Tibial artery (tissue), 4 donors: ENCODE measurements around the gene CHD6.

Experiments used
- DNase-seq, 2 donors: peaks; one replicate each; pipeline ENCODE4 v3.0.0-alpha.2; 2019
- H3K27ac ChIP-seq, 2 donors: fragments of 200-600 bp; sonication (generic) in 1 of 2; 1 replicate in 1 of 2; 2 replicates in 1 of 2; pipeline ENCODE4 v1.5.1; 2018 to 2019; ENCODE audit warnings: mild to moderate bottlenecking in 1 of 2
- H3K27me3 ChIP-seq, 2 donors: fragments of 200-600 bp; sonication (generic) in 1 of 2; one replicate each; pipeline versions ENCODE4 v1.5.1 to v1.6.0; 2016 to 2019
- H3K36me3 ChIP-seq, 3 donors: fragments of 200-600 bp; sonication (generic) in 2 of 3; one replicate each; pipeline ENCODE4 v1.5.1; 2016 to 2019; ENCODE audit warnings: mild to moderate bottlenecking in 2 of 3
- H3K4me1 ChIP-seq, 4 donors: fragments of 200-600 bp; sonication (generic) in 2 of 4; 1 replicate in 3 of 4; 2 replicates in 1 of 4; pipeline ENCODE4 v1.5.1; 2016 to 2019
- H3K4me3 ChIP-seq, 2 donors: fragments of 200-600 bp; sonication (generic) in 1 of 2; 1 replicate in 1 of 2; 2 replicates in 1 of 2; pipeline ENCODE4 v1.5.1; 2018 to 2019; ENCODE audit warnings: mild to moderate bottlenecking in 2 of 2
- H3K9me3 ChIP-seq, 3 donors: fragments of 200-600 bp; sonication (generic) in 1 of 3; one replicate each; pipeline ENCODE4 v1.5.1; 2016 to 2019
- intact Hi-C: fragments of 100-400 bp; cut with DNase I; formaldehyde crosslinking; loops from one replicate; pipeline ENCODE4 v1.15.0; 2023; ENCODE audit warnings: low total_unique reads
- TF ChIP-seq, protein P1 (sequence below), 2 experiments: fragments of 200-600 bp in 1 of 2; fragments of 450-650 bp in 1 of 2; IDR thresholded peaks; one replicate each; pipeline ENCODE4 v1.5.1; 2017 to 2019; ENCODE audit warnings: antibody characterized with exemption in 2 of 2, mild to moderate bottlenecking in 1 of 2, moderate library complexity in 1 of 2

Gene CHD6

DNA sequence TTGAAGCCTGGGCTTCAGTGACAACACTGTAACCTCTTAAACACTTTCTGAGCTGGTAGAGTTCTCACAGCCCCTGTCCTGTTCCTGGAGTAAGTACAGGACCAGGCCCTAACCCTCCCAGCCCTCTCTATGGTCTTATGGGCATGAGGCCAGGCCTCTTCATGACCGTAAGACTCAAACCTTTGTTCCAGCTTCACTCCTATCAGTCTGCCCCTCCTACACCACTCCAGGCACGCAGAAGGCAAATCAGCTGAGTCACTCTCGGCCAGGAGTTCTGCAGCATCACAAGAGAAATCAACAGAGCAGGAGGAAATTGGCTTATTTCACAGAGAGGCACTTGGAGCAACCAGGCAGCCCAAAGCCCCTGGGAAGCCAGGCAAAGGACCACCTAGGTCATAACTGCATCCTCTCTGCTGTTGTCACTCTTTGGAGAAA lies 25.3 kb upstream of the CHD6 start:
- no peaks in the 10 kb centered on the region for H3K9me3 ChIP-seq
- TF ChIP-seq, protein P1, sequence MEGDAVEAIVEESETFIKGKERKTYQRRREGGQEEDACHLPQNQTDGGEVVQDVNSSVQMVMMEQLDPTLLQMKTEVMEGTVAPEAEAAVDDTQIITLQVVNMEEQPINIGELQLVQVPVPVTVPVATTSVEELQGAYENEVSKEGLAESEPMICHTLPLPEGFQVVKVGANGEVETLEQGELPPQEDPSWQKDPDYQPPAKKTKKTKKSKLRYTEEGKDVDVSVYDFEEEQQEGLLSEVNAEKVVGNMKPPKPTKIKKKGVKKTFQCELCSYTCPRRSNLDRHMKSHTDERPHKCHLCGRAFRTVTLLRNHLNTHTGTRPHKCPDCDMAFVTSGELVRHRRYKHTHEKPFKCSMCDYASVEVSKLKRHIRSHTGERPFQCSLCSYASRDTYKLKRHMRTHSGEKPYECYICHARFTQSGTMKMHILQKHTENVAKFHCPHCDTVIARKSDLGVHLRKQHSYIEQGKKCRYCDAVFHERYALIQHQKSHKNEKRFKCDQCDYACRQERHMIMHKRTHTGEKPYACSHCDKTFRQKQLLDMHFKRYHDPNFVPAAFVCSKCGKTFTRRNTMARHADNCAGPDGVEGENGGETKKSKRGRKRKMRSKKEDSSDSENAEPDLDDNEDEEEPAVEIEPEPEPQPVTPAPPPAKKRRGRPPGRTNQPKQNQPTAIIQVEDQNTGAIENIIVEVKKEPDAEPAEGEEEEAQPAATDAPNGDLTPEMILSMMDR (IDR thresholded peaks at IDR 0.05), result no peak
- no peak for DNase-seq
- H3K36me3 ChIP-seq, result no peaks in the 10 kb centered on the region
- no peak overlapping the region for H3K27ac ChIP-seq
- intact Hi-C loops, result no loop called here
- H3K27me3 ChIP-seq, result no peaks in the 10 kb centered on the region
- H3K4me3 ChIP-seq, result no peak overlapping the region
- peaks cover 0 to 6% (median 0%) of the 10 kb centered on the region in 4 donors for H3K4me1 ChIP-seq

GRCh38 chr20:41639630-41640029 lies 21.5 kb upstream of the CHD6 start:
- Histone ChIP-seq H3K36me3 (no peaks in the 10 kb centered on the region), H3K4me1 (peaks cover 0 to 6% (median 0%) of the 10 kb centered on the region in 4 donors), H3K27me3 (no peaks in the 10 kb centered on the region), H3K9me3 (no peaks in the 10 kb centered on the region), H3K27ac (no peak overlapping the region), H3K4me3 (no peak overlapping the region)
- no peak for DNase-seq
- TF ChIP-seq, protein P1 (IDR thresholded peaks at IDR 0.05), result no peak
- intact Hi-C loops, result no loop called here

- TF ChIP-seq, protein P1 (IDR thresholded peaks at IDR 0.05), result no peak
- intact Hi-C loops, result no loop called here
- Histone ChIP-seq H3K36me3 (no peaks in the 10 kb centered on the region), H3K27me3 (no peaks in the 10 kb centered on the region), H3K9me3 (no peaks in the 10 kb centered on the region), H3K4me1 (peaks cover 0 to 3% (median 0%) of the 10 kb centered on the region in 4 donors), H3K27ac (no peak overlapping the region), H3K4me3 (no peak overlapping the region)
- no peak for DNase-seq
Measured at GRCh38 chr20:41638456-41638855, 20.3 kb upstream of the CHD6 start.

- TF ChIP-seq, protein P1 (IDR thresholded peaks at IDR 0.05), result no peak
- Histone ChIP-seq H3K4me3 (no peak overlapping the region), H3K9me3 (no peaks in the 10 kb centered on the region), H3K27ac (no peak overlapping the region), H3K36me3 (no peaks in the 10 kb centered on the region), H3K4me1 (peaks cover 0 to 17% (median 2%) of the 10 kb centered on the region in 4 donors), H3K27me3 (no peaks in the 10 kb centered on the region)
- intact Hi-C loops, result no loop called here
- no peak for DNase-seq
Measured at GRCh38 chr20:41635158-41635557, 17.0 kb upstream of the CHD6 start.

GRCh38 chr20:41632896-41633295 lies 14.7 kb upstream of the CHD6 start:
- H3K36me3 ChIP-seq, result no peaks in the 10 kb centered on the region
- peaks cover 0 to 17% (median 2%) of the 10 kb centered on the region in 4 donors for H3K4me1 ChIP-seq
- no peaks in the 10 kb centered on the region for H3K9me3 ChIP-seq
- no peak for DNase-seq
- H3K27ac ChIP-seq, result peak overlapping the region in 1 of 2 donors; percentile 69
- no peaks in the 10 kb centered on the region for H3K27me3 ChIP-seq
- no peak overlapping the region for H3K4me3 ChIP-seq
- TF ChIP-seq, protein P1 (IDR thresholded peaks at IDR 0.05), result no peak
- intact Hi-C loops, result no loop called here

GRCh38 chr20:41631826-41632225 lies 13.6 kb upstream of the CHD6 start:
- no peaks in the 10 kb centered on the region for H3K36me3 ChIP-seq
- no peaks in the 10 kb centered on the region for H3K9me3 ChIP-seq
- H3K4me3 ChIP-seq, result no peak overlapping the region
- intact Hi-C loops, result no loop called here
- no peaks in the 10 kb centered on the region for H3K27me3 ChIP-seq
- DNase-seq, result peak; percentile 81 to 94
- TF ChIP-seq, protein P1 (IDR thresholded peaks at IDR 0.05), result no peak
- peaks cover 0 to 17% (median 2%) of the 10 kb centered on the region in 4 donors for H3K4me1 ChIP-seq
- H3K27ac ChIP-seq, result peak overlapping the region; percentile 41 to 69
